GM12878 (cell line): ENCODE measurements around the gene KCNRG. TPM values are rescaled to one million over a fixed set of nuclear protein-coding genes. Genes with fewer than 3 reads are reported as not detected.

Experiments used
- ATAC-seq: fragments of 200-7000 bp; cut with Tn5 transposase; 3 replicates; pipeline ENCODE4 v1.9.1; 2020; ENCODE audit warnings: mild to moderate bottlenecking, moderate library complexity
- BruUV-seq: library from RNA; stranded (reverse); fragments of 400-500 nt; replicated peaks from 2 replicates; lab custom pipeline; 2021; lab: Mats Ljungman, UMichigan
- CTCF ChIA-PET: fragments of 300-600 bp; sonication (Branson Sonifier 250); formaldehyde crosslinking; extraction: SDS; loops from one replicate; lab custom pipeline; 2021; ENCODE audit warnings: inconsistent platforms; lab: Yijun Ruan, JAX
- POLR2A ChIA-PET: fragments of 350-600 bp; formaldehyde crosslinking; extraction: SDS; loops from one replicate; lab custom pipeline; 2021; ENCODE audit warnings: inconsistent platforms; lab: Charles Lee
- RAD21 ChIA-PET: fragments of 300-600 bp; sonication (Branson Sonifier 250); formaldehyde crosslinking; loops from one replicate; lab custom pipeline; 2023; ENCODE audit warnings: antibody characterized with exemption; ENCODE audit not compliant: unreplicated experiment; lab: Charles Lee
- SMC1A ChIA-PET: fragments of 300-600 bp; sonication (Branson Sonifier 250); formaldehyde crosslinking; loops from one replicate; lab custom pipeline; 2023; ENCODE audit not compliant: unreplicated experiment, uncharacterized antibody; lab: Charles Lee
- DNase-seq: peaks from one replicate; pipeline ENCODE4 v3.0.0-alpha.2; 2011; ENCODE audit warnings: low read depth, low spot score
- FAIRE-seq: peaks from 3 replicates; lab custom pipeline; 2011; peaks lifted over from hg19 to GRCh38; lab: Jason Lieb, UNC
- H2AFZ ChIP-seq: 2 replicates; pipeline ENCODE4 v1.6.0; 2011; ENCODE audit warnings: low read depth, low read length, control low read depth; ENCODE audit not compliant: control insufficient read depth
- H3K27ac ChIP-seq: 2 replicates; pipeline ENCODE4 v1.5.1; 2011; ENCODE audit warnings: control low read depth; ENCODE audit not compliant: control insufficient read depth, insufficient read depth
- H3K27me3 ChIP-seq, 2 experiments: replicated peaks in 1 of 2; 2 replicates each; pipeline versions ENCODE4 v1.6.0 to v1.6.1; 2011; ENCODE audit warnings: low read length in 1 of 2; ENCODE audit not compliant: control insufficient read depth in 2 of 2, insufficient read depth in 2 of 2
- H3K36me3 ChIP-seq, 2 experiments: 2 replicates each; pipeline ENCODE4 v1.5.1; 2011; ENCODE audit warnings: low read length in 1 of 2; ENCODE audit not compliant: control insufficient read depth in 2 of 2, insufficient read depth in 2 of 2
- H3K4me1 ChIP-seq: 2 replicates; pipeline ENCODE4 v1.6.1; 2011; ENCODE audit warnings: mild to moderate bottlenecking, low read length, moderate library complexity, mixed read lengths; ENCODE audit not compliant: control insufficient read depth, insufficient read depth
- H3K4me2 ChIP-seq: 2 replicates; pipeline ENCODE4 v1.6.0; 2011; ENCODE audit warnings: control low read depth; ENCODE audit not compliant: control insufficient read depth, insufficient read depth
- H3K4me3 ChIP-seq: fragments of 200-600 bp; sonication (generic); 2 replicates; pipeline ENCODE4 v1.5.1; 2016
- H3K79me2 ChIP-seq: 2 replicates; pipeline ENCODE4 v1.6.0; 2011; ENCODE audit warnings: low read length; ENCODE audit not compliant: control insufficient read depth, insufficient read depth
- H3K9ac ChIP-seq: 2 replicates; pipeline ENCODE4 v1.8.0; 2011; ENCODE audit warnings: low read length, control low read depth, mixed read lengths; ENCODE audit not compliant: control insufficient read depth, insufficient read depth
- H3K9me3 ChIP-seq: replicated peaks from 3 replicates; pipeline ENCODE4 v1.5.1; 2011; ENCODE audit warnings: mild to moderate bottlenecking, low read length; ENCODE audit not compliant: control insufficient read depth, insufficient read depth
- H4K20me1 ChIP-seq: 2 replicates; pipeline ENCODE4 v1.6.0; 2011; ENCODE audit not compliant: control insufficient read depth, insufficient read depth
- ATF2 ChIP-seq: IDR thresholded peaks from 2 replicates; pipeline ENCODE4 v1.6.1; 2012; ENCODE audit warnings: low read length, inconsistent platforms
- ESRRA ChIP-seq: IDR thresholded peaks from 2 replicates; pipeline ENCODE4 v1.6.1; 2012; ENCODE audit warnings: mild to moderate bottlenecking, low read length, improper control_type of control experiment
- GABPA ChIP-seq: IDR thresholded peaks from 2 replicates; pipeline ENCODE4 v1.6.1; 2014; ENCODE audit warnings: antibody characterized with exemption, low read depth, mild to moderate bottlenecking, inconsistent platforms
- HCFC1 ChIP-seq: fragments of 150-350 bp; IDR thresholded peaks from 2 replicates; pipeline ENCODE4 v1.6.1; 2014; ENCODE audit warnings: low read length
- SREBF2 ChIP-seq: IDR thresholded peaks from 2 replicates; pipeline ENCODE4 v1.6.1; 2012; ENCODE audit warnings: mild to moderate bottlenecking, low read length
- SUZ12 ChIP-seq: fragments of 200-600 bp; sonication (generic); IDR thresholded peaks from one replicate; pipeline ENCODE4 v1.6.1; 2018; ENCODE audit warnings: antibody characterized with exemption, mild to moderate bottlenecking; ENCODE audit not compliant: unreplicated experiment
- TCF12 ChIP-seq: IDR thresholded peaks from 2 replicates; pipeline ENCODE4 v1.6.1; 2011; ENCODE audit warnings: low read depth, mild to moderate bottlenecking, low read length
- TCF7 ChIP-seq: IDR thresholded peaks from 2 replicates; pipeline ENCODE4 v1.6.1; 2014; ENCODE audit warnings: antibody characterized with exemption, borderline replicate concordance
- WRNIP1 ChIP-seq: IDR thresholded peaks from 2 replicates; pipeline ENCODE4 v1.6.1; 2011; ENCODE audit warnings: low read depth, low read length, improper control_type of control experiment, borderline replicate concordance
- WGBS: methylation state at CpG from one replicate; pipeline ENCODE4 v1.1.6; 2016; ENCODE audit warnings: low lambda C conversion rate; ENCODE audit not compliant: insufficient replicate concordance, insufficient coverage; ENCODE audit errors: missing lambda C conversion rate; 5-methylcytosine and 5-hydroxymethylcytosine counted together
- in situ Hi-C: fragments of 300-500 bp; cut with MboI; formaldehyde crosslinking; loops from 9 replicates; pipeline ENCODE4 v1.14.3; 2018; ENCODE audit warnings: mixed read lengths
- intact Hi-C: fragments of 100-400 bp; cut with micrococcal nuclease; formaldehyde crosslinking; loops from one replicate; pipeline ENCODE4 v1.14.2; 2022; ENCODE audit not compliant: unreplicated experiment
- polyA plus RNA-seq, 11 experiments: library from polyadenylated mRNA; depleted of rRNA in 4 of 11; unstranded in 6 of 11; stranded (reverse) in 5 of 11; fragments of >200 nt; fragmentation: Nextera tagmentation in 4 of 11; fragmentation: Illumina TruSeq in 1 of 11; extraction: Ambion mirVana in 4 of 11; extraction: Trizol in 1 of 11; gene quantifications; 1 replicate in 1 of 11; 2 replicates in 10 of 11; pipeline versions ENCODE4 v1.2.1 to v1.2.3, GENCODE V29; 2011 to 2016; ENCODE audit warnings: inconsistent platforms in 2 of 11, missing spikeins in 2 of 11, low read depth in 1 of 11
- total RNA-seq, 4 experiments: library from RNA; depleted of rRNA in 3 of 4; stranded (reverse); fragments of >200 nt in 3 of 4; fragmentation: Illumina TruSeq in 1 of 4; extraction: Trizol in 1 of 4; gene quantifications; 2 replicates each; pipeline versions ENCODE4 v1.2.1 to v1.2.3, GENCODE V29; 2013 to 2021

The KCNRG gene
- total and polyA plus RNA-seq, 10 of the 15 experiments (the other 5 are each of a cell fraction or from before 2014, with no cell fraction given) = 0.37 to 1.5 (median 0.58) TPM

- ChIA-PET SMC1A (interaction anchor here (0.5 to 1.1 kb wide), 3 partner anchors 15 to 211 kb away, joined by 3 read pairs; no protein-coding TSS in a partner anchor), RAD21 (no interaction called here), POLR2A (no interaction called here), CTCF (interaction anchor here (1.3 kb wide), 1 partner anchor 24 kb away, joined by 4 read pairs; no protein-coding TSS in a partner anchor)
- Histone ChIP-seq H3K9ac (no peak overlapping the region), H3K4me1 (peaks cover 11% of the 10 kb centered on the region; the same call in 1 of the 2 replicates), H3K4me2 (no peak overlapping the region), H3K9me3 (no peaks in the 10 kb centered on the region; the same call in 1 of the 3 replicates), H3K79me2 (peaks cover 35% of the 10 kb centered on the region), H3K27ac (no peak overlapping the region), H3K36me3 (peaks cover 0 to 12% of the 10 kb centered on the region in 2 experiments; a peak in 3 of 4 replicates), H4K20me1 (no peaks in the 10 kb centered on the region), H3K27me3 (no peaks in the 10 kb centered on the region), H3K4me3 (no peak overlapping the region), H2AFZ (no peak overlapping the region)
- intact Hi-C loops (no loop called here), in situ Hi-C loops (no loop called here)
- no peak for ATAC-seq
- DNase-seq = no peak
- TF ChIP-seq ATF2 = no peak
- TF ChIP-seq ESRRA = no peak
- TF ChIP-seq GABPA = no peak
- no peak for TF ChIP-seq HCFC1
- TF ChIP-seq TCF12 = no peak
- no peak for TF ChIP-seq TCF7
- no peak for TF ChIP-seq SUZ12
- TF ChIP-seq SREBF2 = no peak
- no peak for TF ChIP-seq WRNIP1
- no TSS peak for BruUV-seq
- WGBS = 98% methylated on average over 4 of the region's 4 CpGs
- peak; percentile 7 for FAIRE-seq
These were observed 37.2 kb downstream of the KCNRG start for GRCh38 chr13:50052478-50052877.
